B cell (primary cell): ENCODE results near the gene ADPRH. TPM values are rescaled to one million over a fixed set of nuclear protein-coding genes. Genes with fewer than 3 reads are reported as not detected.
A peak's percentile ranks its signal among the peaks of the same experiment; 100 is the strongest.
"Not testable (repeated sequence)": the region's sequence is repeated elsewhere in the genome, so short reads cannot be mapped to it uniquely, and the experiment has no call there.

ENCODE experiments used
- ATAC-seq: fragments of 200-7000 bp; cut with Tn5 transposase; one replicate; pipeline ENCODE4 v1.10.0; 2021; ENCODE audit warnings: low read depth, mild to moderate bottlenecking, moderate number of reproducible peaks, moderate library complexity
- CTCF ChIA-PET: fragments of 350-600 bp; sonication (Branson Sonifier 250); formaldehyde crosslinking; loops from one replicate; lab custom pipeline; 2021; ENCODE audit warnings: antibody characterized with exemption, inconsistent platforms; lab: Charles Lee
- POLR2A ChIA-PET: fragments of 350-600 bp; sonication (Branson Sonifier 250); formaldehyde crosslinking; loops from one replicate; lab custom pipeline; 2021; ENCODE audit warnings: antibody characterized with exemption; lab: Charles Lee
- DNase-seq: peaks from one replicate; pipeline ENCODE4 v3.0.0; 2013
- H2AFZ ChIP-seq: 2 replicates; pipeline ENCODE4 v1.6.1; 2012; ENCODE audit warnings: mild to moderate bottlenecking, low read depth, low read length; ENCODE audit not compliant: insufficient read depth, poor library complexity, severe bottlenecking
- H3K27ac ChIP-seq, 2 donors: 1 replicate in 1 of 2; 2 replicates in 1 of 2; pipeline ENCODE4 v1.5.1; 2012 to 2013; ENCODE audit warnings: low read length in 2 of 2, mild to moderate bottlenecking in 2 of 2, moderate library complexity in 1 of 2
- H3K27me3 ChIP-seq, 4 experiments: fragments of 200-600 bp in 1 of 4; sonication (generic) in 1 of 4; replicated peaks in 1 of 4; 1 replicate in 2 of 4; 2 replicates in 2 of 4; pipeline versions ENCODE4 v1.6.1 to v1.7.0; 2013 to 2016; ENCODE audit warnings: low read length in 3 of 4, mild to moderate bottlenecking in 2 of 4, mixed read lengths in 1 of 4, moderate library complexity in 1 of 4; ENCODE audit not compliant: insufficient read depth in 4 of 4, control insufficient read depth in 3 of 4; ENCODE audit errors: control extremely low read depth in 1 of 4
- H3K36me3 ChIP-seq, 2 experiments: replicated peaks in 1 of 2; 1 replicate in 1 of 2; 2 replicates in 1 of 2; pipeline versions ENCODE4 v1.6.1 to v1.7.1; 2013; ENCODE audit warnings: low read length in 1 of 2; ENCODE audit not compliant: insufficient read depth in 2 of 2, control insufficient read depth in 1 of 2; ENCODE audit errors: control extremely low read depth in 1 of 2, extremely low read depth in 1 of 2
- H3K4me1 ChIP-seq, 2 donors: fragments of 200-600 bp in 1 of 2; sonication (generic) in 1 of 2; 1 replicate in 1 of 2; 2 replicates in 1 of 2; pipeline versions ENCODE4 v1.5.1 to v1.6.1; 2013 to 2017; ENCODE audit warnings: low read length in 2 of 2; ENCODE audit not compliant: control insufficient read depth in 2 of 2, insufficient read depth in 2 of 2
- H3K4me2 ChIP-seq: replicated peaks from 2 replicates; pipeline ENCODE3; 2012; ENCODE audit warnings: mild to moderate bottlenecking, low read depth, low read length; ENCODE audit not compliant: poor library complexity, severe bottlenecking
- H3K4me3 ChIP-seq, 5 experiments: fragments of 200-600 bp in 1 of 5; sonication (generic) in 1 of 5; 1 replicate in 3 of 5; 2 replicates in 2 of 5; pipeline versions ENCODE4 v1.5.1 to v1.7.0; 2011 to 2016; ENCODE audit warnings: low read length in 4 of 5, mild to moderate bottlenecking in 4 of 5, low read depth in 2 of 5, control low read depth in 1 of 5, moderate library complexity in 1 of 5; ENCODE audit not compliant: insufficient read depth in 1 of 5; ENCODE audit errors: control extremely low read depth in 1 of 5, extremely low read depth in 1 of 5
- H3K79me2 ChIP-seq: fragments of 200-600 bp; sonication (generic); one replicate; pipeline ENCODE4 v1.6.0; 2016; ENCODE audit warnings: low read length; ENCODE audit not compliant: control insufficient read depth, insufficient read depth
- H3K9ac ChIP-seq: fragments of 200-600 bp; sonication (generic); 2 replicates; pipeline ENCODE4 v1.6.1; 2017; ENCODE audit warnings: mild to moderate bottlenecking, low read length, moderate library complexity
- H3K9me3 ChIP-seq, 3 donors: one replicate each; pipeline versions ENCODE4 v1.6.1 to v1.7.1; 2013; ENCODE audit warnings: low read length in 2 of 3; ENCODE audit not compliant: control insufficient read depth in 2 of 3, insufficient read depth in 1 of 3; ENCODE audit errors: control extremely low read depth in 1 of 3
- H4K20me1 ChIP-seq: 2 replicates; pipeline ENCODE4 v1.6.0; 2012; ENCODE audit warnings: mild to moderate bottlenecking, low read length; ENCODE audit not compliant: insufficient read depth, control insufficient read depth, poor library complexity, severe bottlenecking
- H3K27ac Mint-ChIP-seq: one replicate; pipeline ENCODE4 v1.8.0; 2021; ENCODE audit warnings: mixed read lengths
- H3K27me3 Mint-ChIP-seq: one replicate; pipeline ENCODE4 v1.8.0; 2021; ENCODE audit warnings: mixed read lengths
- H3K4me1 Mint-ChIP-seq: one replicate; pipeline ENCODE4 v1.8.0; 2021; ENCODE audit warnings: mixed read lengths
- H3K4me3 Mint-ChIP-seq: one replicate; pipeline ENCODE4 v1.8.0; 2021; ENCODE audit warnings: mixed read lengths
- H3K9me3 Mint-ChIP-seq: one replicate; pipeline ENCODE4 v1.8.0; 2022; ENCODE audit warnings: mixed read lengths; ENCODE audit not compliant: insufficient read depth
- CTCF ChIP-seq: fragments of 200-600 bp; IDR thresholded peaks from one replicate; pipeline ENCODE4 v1.8.0; 2022; ENCODE audit warnings: antibody characterized with exemption, mild to moderate bottlenecking
- EZH2 ChIP-seq: IDR thresholded peaks from 2 replicates; pipeline ENCODE4 v1.6.1; 2012; ENCODE audit warnings: borderline replicate concordance, low read depth, mild to moderate bottlenecking, moderate library complexity, low read length; ENCODE audit not compliant: insufficient read depth, poor library complexity, severe bottlenecking
- WGBS: methylation state at CpG from one replicate; pipeline ENCODE4 v1.1.5; 2013; ENCODE audit warnings: missing lambda C conversion rate; ENCODE audit not compliant: insufficient coverage; 5-methylcytosine and 5-hydroxymethylcytosine counted together
- intact Hi-C: fragments of 100-400 bp; cut with micrococcal nuclease; formaldehyde crosslinking; loops from one replicate; pipeline ENCODE4 v1.10.0; 2022
- polyA plus RNA-seq: library from polyadenylated mRNA; depleted of rRNA; stranded (reverse); fragments of >200 nt; gene quantifications from 2 replicates; pipeline ENCODE4 v1.2.3, GENCODE V29; 2012
- total RNA-seq, 2 donors: library from RNA; stranded (reverse); fragments of 120-200 nt in 1 of 2; gene quantifications; 1 replicate in 1 of 2; 2 replicates in 1 of 2; pipeline versions ENCODE4 v1.2.3 to v1.2.4, GENCODE V29; 2013 to 2022

Gene ADPRH
- total and polyA plus RNA-seq, 2 donors (not counting 1 experiment from before 2014, with no cell fraction given), result 10.0 to 24.5 TPM

- ChIA-PET CTCF (interaction anchor here (0.7 to 2.1 kb wide), 3 partner anchors 10 to 321 kb away, joined by 3 to 7 read pairs (median 3); no protein-coding TSS in a partner anchor), POLR2A (interaction anchor here (0.7 to 1.5 kb wide), 2 partner anchors 23 to 99 kb away, joined by 3 read pairs; partner anchors contain the start of gene TMEM39A)
- H3K4me2 ChIP-seq, result peak overlapping the region; percentile 70
- H3K27ac ChIP-seq, result peak overlapping the region; percentile 92
- 33% methylated on average over 5 of the region's 6 CpGs for WGBS
- peak overlapping the region in 3 of 5 experiments; percentile 3 to 53 (median 33) for H3K4me3 ChIP-seq
- intact Hi-C loops, result loop anchor here (1.0 kb wide), 4 partner anchors 17 to 239 kb away; partner anchors contain the start of genes ADPRH and COX17
- H3K79me2 ChIP-seq, result peaks cover 17% of the 10 kb centered on the region
- no peaks in the 10 kb centered on the region for H3K36me3 ChIP-seq
- Mint-ChIP-seq H3K4me3 (peak overlapping the region; percentile 86), H3K27me3 (no peaks in the 10 kb centered on the region), H3K27ac (peak overlapping the region; percentile 99), H3K4me1 (peaks cover 60% of the 10 kb centered on the region), H3K9me3 (no peaks in the 10 kb centered on the region)
- peak overlapping the region; percentile 59 for H2AFZ ChIP-seq
- no peak for TF ChIP-seq EZH2
- no peak for TF ChIP-seq CTCF
- peak; percentile 93 for DNase-seq
- H4K20me1 ChIP-seq, result no peaks in the 10 kb centered on the region
- ATAC-seq, result peak; percentile 74
- H3K27me3 ChIP-seq, result no peaks in the 10 kb centered on the region
- peak overlapping the region; percentile 65 for H3K9ac ChIP-seq
- H3K9me3 ChIP-seq, result no peaks in the 10 kb centered on the region
- peaks cover 27 to 44% of the 10 kb centered on the region in 2 donors for H3K4me1 ChIP-seq
These were observed 16.9 kb upstream of the ADPRH start for GRCh38 chr3:119562307-119562961.

- ChIA-PET POLR2A (interaction anchor here (0.7 to 1.5 kb wide), 2 partner anchors 33 to 100 kb away, joined by 3 to 4 read pairs; partner anchors contain the start of gene TMEM39A), CTCF (interaction anchor here (2.1 kb wide), 1 partner anchor 118 kb away, joined by 7 read pairs; no protein-coding TSS in a partner anchor)
- peaks cover 23 to 39% of the 10 kb centered on the region in 2 donors for H3K4me1 ChIP-seq
- H3K4me3 Mint-ChIP-seq, H4K20me1 ChIP-seq, ATAC-seq, H3K4me3 ChIP-seq, H3K9ac ChIP-seq, intact Hi-C loops, H3K9me3 Mint-ChIP-seq, H3K27me3 Mint-ChIP-seq, H2AFZ ChIP-seq, H3K4me2 ChIP-seq, H3K27me3 ChIP-seq, DNase-seq, H3K9me3 ChIP-seq, H3K36me3 ChIP-seq: not testable (repeated sequence)
- H3K27ac Mint-ChIP-seq, result peak overlapping the region; percentile 75
- no CpG with 5 or more reads among the region's 2 CpGs for WGBS
- H3K79me2 ChIP-seq, result peaks cover 11% of the 10 kb centered on the region
- H3K27ac ChIP-seq, result peak overlapping the region; percentile 92
- peaks cover 51% of the 10 kb centered on the region for H3K4me1 Mint-ChIP-seq
These were observed 16.0 kb upstream of the ADPRH start for GRCh38 chr3:119563334-119563733.
